Esophagus muscularis mucosa (tissue), 4 donors: ENCODE results near the gene HSD3B7.

Experiments used
- EP300 ChIP-seq: sonication (generic); formaldehyde crosslinking; IDR thresholded peaks from one replicate; pipeline ENCODE4 v1.6.1; 2017; ENCODE audit warnings: antibody characterized with exemption
- POLR2A ChIP-seq: fragments of 450-650 bp; IDR thresholded peaks from one replicate; pipeline ENCODE4 v1.6.1; 2017; ENCODE audit warnings: antibody characterized with exemption, moderate library complexity, mild to moderate bottlenecking, low read depth
- POLR2AphosphoS5 ChIP-seq, 2 donors: sonication (generic); formaldehyde crosslinking; IDR thresholded peaks; one replicate each; pipeline ENCODE4 v1.6.1; 2017; ENCODE audit warnings: antibody characterized with exemption in 2 of 2
- TF ChIP-seq, protein P1 (sequence below), 3 experiments: fragments of 200-600 bp in 2 of 3; fragments of 450-650 bp in 1 of 3; sonication (generic) in 2 of 3; IDR thresholded peaks; one replicate each; pipeline ENCODE4 v1.5.1; 2017 to 2019; ENCODE audit warnings: antibody characterized with exemption in 3 of 3, mild to moderate bottlenecking in 2 of 3, moderate library complexity in 1 of 3

- TF ChIP-seq, protein P1, sequence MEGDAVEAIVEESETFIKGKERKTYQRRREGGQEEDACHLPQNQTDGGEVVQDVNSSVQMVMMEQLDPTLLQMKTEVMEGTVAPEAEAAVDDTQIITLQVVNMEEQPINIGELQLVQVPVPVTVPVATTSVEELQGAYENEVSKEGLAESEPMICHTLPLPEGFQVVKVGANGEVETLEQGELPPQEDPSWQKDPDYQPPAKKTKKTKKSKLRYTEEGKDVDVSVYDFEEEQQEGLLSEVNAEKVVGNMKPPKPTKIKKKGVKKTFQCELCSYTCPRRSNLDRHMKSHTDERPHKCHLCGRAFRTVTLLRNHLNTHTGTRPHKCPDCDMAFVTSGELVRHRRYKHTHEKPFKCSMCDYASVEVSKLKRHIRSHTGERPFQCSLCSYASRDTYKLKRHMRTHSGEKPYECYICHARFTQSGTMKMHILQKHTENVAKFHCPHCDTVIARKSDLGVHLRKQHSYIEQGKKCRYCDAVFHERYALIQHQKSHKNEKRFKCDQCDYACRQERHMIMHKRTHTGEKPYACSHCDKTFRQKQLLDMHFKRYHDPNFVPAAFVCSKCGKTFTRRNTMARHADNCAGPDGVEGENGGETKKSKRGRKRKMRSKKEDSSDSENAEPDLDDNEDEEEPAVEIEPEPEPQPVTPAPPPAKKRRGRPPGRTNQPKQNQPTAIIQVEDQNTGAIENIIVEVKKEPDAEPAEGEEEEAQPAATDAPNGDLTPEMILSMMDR (IDR thresholded peaks at IDR 0.05), result no peak
- no peak for TF ChIP-seq POLR2A
- no peak for TF ChIP-seq POLR2AphosphoS5 (IDR thresholded peaks at IDR 0.05)
- TF ChIP-seq EP300, result no peak
Observed at GRCh38 chr16:31001507-31002249, 16.7 kb downstream of the HSD3B7 start.
